ENCODE measurements around the gene NOSIP. TPM values are rescaled to one million over a fixed set of nuclear protein-coding genes. Genes with fewer than 3 reads are reported as not detected.

The NOSIP gene
- total RNA-seq, 2 experiments from 2014 or later, result 75.6 to 79.4 TPM

GRCh38 chr19:49553451-49554271 lies 26.7 kb downstream of the NOSIP start:
- H3K9me3 Mint-ChIP-seq, result no peaks in the 10 kb centered on the region
- CTCF ChIA-PET, result interaction anchor here (1.0 to 9.6 kb wide), 7 partner anchors 17 to 47 kb away, joined by 3 to 232 read pairs (median 4); partner anchors contain the start of genes PRR12 and RCN3

GRCh38 chr19:49552749-49553148 lies 27.6 kb downstream of the NOSIP start:
- Mint-ChIP-seq H3K4me3 (peak overlapping the region; percentile 39), H3K4me1 (ENCODE audit: low read depth) (peaks cover 63% of the 10 kb centered on the region), H3K27me3 (no peaks in the 10 kb centered on the region), H3K27ac (peak overlapping the region; percentile 97), H3K36me3 (ENCODE audit: low read depth) (peaks cover 35% of the 10 kb centered on the region), H3K9me3 (no peaks in the 10 kb centered on the region)
- CTCF ChIA-PET, result interaction anchor here (1.1 to 9.6 kb wide), 8 partner anchors 8 to 165 kb away, joined by 3 to 232 read pairs (median 6); partner anchors contain the start of gene PRR12
- POLR2A ChIA-PET, result interaction anchor here (1.0 to 5.1 kb wide), 6 partner anchors 8 to 91 kb away, joined by 4 to 31 read pairs (median 12); partner anchors contain the start of gene RPS11
- intact Hi-C loops (cut with micrococcal nuclease), result no loop called here
- ATAC-seq (no peak), DNase-seq (peak; percentile 44)
- TF ChIP-seq CTCF (IDR thresholded peaks at IDR 0.05), result no peak

More at GRCh38 chr19:49553451-49554271, 26.7 kb downstream of the NOSIP start:
- Mint-ChIP-seq H3K27ac (peak overlapping the region; percentile 94), H3K4me1 (ENCODE audit: low read depth) (peaks cover 67% of the 10 kb centered on the region), H3K27me3 (no peaks in the 10 kb centered on the region), H3K36me3 (ENCODE audit: low read depth) (peaks cover 40% of the 10 kb centered on the region), H3K4me3 (no peak overlapping the region)
- ATAC-seq, result peak; percentile 66
- no peak for TF ChIP-seq CTCF (IDR thresholded peaks at IDR 0.05)
- peak; percentile 81 for DNase-seq
- POLR2A ChIA-PET, result interaction anchor here (0.9 to 5.1 kb wide), 9 partner anchors 9 to 110 kb away, joined by 3 to 31 read pairs (median 4); partner anchors contain the start of gene RPS11
- intact Hi-C loops (cut with micrococcal nuclease), result loop anchor here (2.0 kb wide), 1 partner anchor 15 kb away; no protein-coding TSS in a partner anchor

GRCh38 chr19:49551531-49551930 lies 28.8 kb downstream of the NOSIP start:
- intact Hi-C loops (cut with micrococcal nuclease), result no loop called here
- ChIA-PET CTCF (interaction anchor here (1.3 to 9.6 kb wide), 7 partner anchors 9 to 166 kb away, joined by 3 to 232 read pairs (median 5); partner anchors contain the start of gene RCN3), POLR2A (interaction anchor here (0.6 to 2.3 kb wide), 11 partner anchors 9 to 77 kb away, joined by 3 to 11 read pairs (median 4); partner anchors contain the start of genes NOSIP and RPS11)
- Mint-ChIP-seq H3K27ac (peak overlapping the region; percentile 39), H3K4me1 (ENCODE audit: low read depth) (peaks cover 63% of the 10 kb centered on the region), H3K9me3 (no peaks in the 10 kb centered on the region), H3K27me3 (no peaks in the 10 kb centered on the region), H3K4me3 (no peak overlapping the region), H3K36me3 (ENCODE audit: low read depth) (peaks cover 28% of the 10 kb centered on the region)
- no peak for TF ChIP-seq CTCF (IDR thresholded peaks at IDR 0.05)
- DNase-seq, result no peak
- ATAC-seq, result no peak

- H3K36me3 Mint-ChIP-seq (ENCODE audit: low read depth), result peaks cover 7% of the 10 kb centered on the region
- POLR2A ChIA-PET, result interaction anchor here (0.6 to 1.1 kb wide), 3 partner anchors 15 to 377 kb away, joined by 3 to 6 read pairs (median 3); no protein-coding TSS in a partner anchor
- CTCF ChIA-PET, result interaction anchor here (0.9 to 9.6 kb wide), 11 partner anchors 8 to 166 kb away, joined by 3 to 232 read pairs (median 6); partner anchors contain the start of genes NOSIP and PRRG2
- H3K4me1 Mint-ChIP-seq (ENCODE audit: low read depth), result peaks cover 42% of the 10 kb centered on the region
- no peaks in the 10 kb centered on the region for H3K9me3 Mint-ChIP-seq
- DNase-seq (no peak), ATAC-seq (no peak)
- H3K27ac Mint-ChIP-seq, result peak overlapping the region; percentile 61
- no peak for TF ChIP-seq CTCF (IDR thresholded peaks at IDR 0.05)
- no peak overlapping the region for H3K4me3 Mint-ChIP-seq
- intact Hi-C loops (cut with micrococcal nuclease), result no loop called here
- no peaks in the 10 kb centered on the region for H3K27me3 Mint-ChIP-seq
Measured at GRCh38 chr19:49549045-49549444, 31.3 kb downstream of the NOSIP start.

Data from activated CD8-positive, alpha-beta T cell treated with anti-CD3 and anti-CD28 coated beads for 36 hours (primary cell).